Mesendoderm (in vitro differentiated cells): Measurements from ENCODE around the gene PIEZO1.

ENCODE experiments used
- DNase-seq: peaks from one replicate; pipeline ENCODE4 v3.0.0; 2013
- H2AK5ac ChIP-seq: 2 replicates; pipeline ENCODE4 v1.6.1; 2013; ENCODE audit warnings: low read length, inconsistent platforms
- H2BK120ac ChIP-seq: 2 replicates; pipeline ENCODE4 v1.6.1; 2013; ENCODE audit warnings: low read depth, mild to moderate bottlenecking, low read length, moderate library complexity, mixed read lengths
- H2BK15ac ChIP-seq: replicated peaks from 2 replicates; pipeline ENCODE4 v1.6.1; 2013; ENCODE audit warnings: low read depth, mild to moderate bottlenecking, moderate library complexity
- H2BK5ac ChIP-seq: 2 replicates; pipeline ENCODE4 v1.6.1; 2013; ENCODE audit warnings: low read length, inconsistent platforms
- H3K18ac ChIP-seq: 2 replicates; pipeline ENCODE4 v1.6.1; 2013; ENCODE audit warnings: mild to moderate bottlenecking, low read length, mixed read lengths
- H3K23ac ChIP-seq: one replicate; pipeline ENCODE4 v1.6.1; 2013; ENCODE audit warnings: low read length
- H3K27ac ChIP-seq: 2 replicates; pipeline ENCODE4 v1.5.1; 2013; ENCODE audit warnings: low read depth, mild to moderate bottlenecking, inconsistent platforms, low read length, moderate library complexity
- H3K27me3 ChIP-seq: 2 replicates; pipeline ENCODE4 v1.6.1; 2013; ENCODE audit warnings: low read length, control low read depth, mild to moderate bottlenecking, inconsistent platforms; ENCODE audit not compliant: insufficient read depth, poor library complexity
- H3K36me3 ChIP-seq: 2 replicates; pipeline ENCODE4 v1.6.1; 2013; ENCODE audit warnings: low read length, inconsistent platforms; ENCODE audit not compliant: control insufficient read depth, insufficient read depth
- H3K4ac ChIP-seq: one replicate; pipeline ENCODE4 v1.6.1; 2013; ENCODE audit warnings: low read depth, mild to moderate bottlenecking, low read length, moderate library complexity
- H3K4me1 ChIP-seq: 2 replicates; pipeline ENCODE4 v1.6.1; 2013; ENCODE audit warnings: low read depth, low read length, inconsistent platforms; ENCODE audit not compliant: control insufficient read depth
- H3K4me2 ChIP-seq: 2 replicates; pipeline ENCODE4 v1.6.1; 2013; ENCODE audit warnings: low read length
- H3K4me3 ChIP-seq: 2 replicates; pipeline ENCODE4 v1.5.1; 2013; ENCODE audit warnings: mild to moderate bottlenecking, low read length
- H3K56ac ChIP-seq: one replicate; pipeline ENCODE4 v1.6.1; 2013; ENCODE audit warnings: low read length
- H3K79me1 ChIP-seq: 2 replicates; pipeline ENCODE4 v1.6.1; 2013; ENCODE audit warnings: low read length, inconsistent platforms
- H3K79me2 ChIP-seq: 2 replicates; pipeline ENCODE4 v1.6.1; 2013; ENCODE audit warnings: mild to moderate bottlenecking, low read length; ENCODE audit not compliant: control insufficient read depth, insufficient read depth
- H3K9ac ChIP-seq: 2 replicates; pipeline ENCODE4 v1.6.1; 2013; ENCODE audit warnings: low read length, inconsistent platforms
- H4K5ac ChIP-seq: one replicate; pipeline ENCODE4 v1.6.1; 2013; ENCODE audit warnings: low read length
- H4K8ac ChIP-seq: one replicate; pipeline ENCODE4 v1.6.1; 2013; ENCODE audit warnings: low read depth, mild to moderate bottlenecking, control low read depth, low read length, moderate library complexity
- WGBS: extraction: QIAGEN DNeasy Blood & Tissue Kit; methylation state at CpG from one replicate; pipeline ENCODE4 v1.1.7; 2013; ENCODE audit warnings: low lambda C conversion rate, missing lambda C conversion rate; ENCODE audit not compliant: insufficient coverage; ENCODE audit errors: extremely low coverage; 5-methylcytosine and 5-hydroxymethylcytosine counted together

Gene PIEZO1

DNA sequence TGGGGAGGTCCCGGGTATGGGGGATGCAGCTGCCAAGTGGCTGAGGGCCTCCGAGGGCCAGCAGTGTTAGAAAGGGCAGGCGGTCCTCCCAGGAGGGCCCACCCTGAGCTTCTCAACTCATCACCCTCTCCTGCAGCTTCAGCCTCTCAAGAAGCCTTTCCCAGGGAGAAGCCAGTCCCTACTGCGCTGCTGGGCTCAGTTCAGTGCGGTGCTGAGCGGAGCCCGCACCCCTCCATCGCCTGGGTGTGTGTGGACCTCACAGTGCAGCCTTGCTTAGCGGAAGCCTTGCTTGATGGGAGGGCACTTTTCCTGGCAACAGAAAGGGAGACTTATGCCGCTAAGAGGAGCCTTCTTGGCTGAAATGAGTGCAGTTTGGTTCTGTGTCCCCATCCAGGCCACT is 30.2 kb upstream of the PIEZO1 start:
- H3K56ac ChIP-seq, result no peak overlapping the region
- H2AK5ac ChIP-seq, result no peak overlapping the region
- H3K4ac ChIP-seq, result no peak overlapping the region
- no peak overlapping the region for H2BK15ac ChIP-seq
- H4K8ac ChIP-seq, result no peak overlapping the region
- peaks cover 14% of the 10 kb centered on the region for H3K79me2 ChIP-seq
- no peak overlapping the region for H2BK5ac ChIP-seq
- no CpG with 5 or more reads among the region's 10 CpGs for WGBS
- no peak overlapping the region for H2BK120ac ChIP-seq
- no peaks in the 10 kb centered on the region for H3K36me3 ChIP-seq
- H3K18ac ChIP-seq, result no peak overlapping the region
- no peaks in the 10 kb centered on the region for H3K4me1 ChIP-seq
- H3K27me3 ChIP-seq, result no peaks in the 10 kb centered on the region
- H3K4me2 ChIP-seq, result no peak overlapping the region
- H3K9ac ChIP-seq, result no peak overlapping the region
- peaks cover 3% of the 10 kb centered on the region for H3K79me1 ChIP-seq
- no peak overlapping the region for H3K4me3 ChIP-seq
- no peak overlapping the region for H3K23ac ChIP-seq
- no peak overlapping the region for H3K27ac ChIP-seq
- no peak overlapping the region for H4K5ac ChIP-seq
- DNase-seq, result no peak

DNA sequence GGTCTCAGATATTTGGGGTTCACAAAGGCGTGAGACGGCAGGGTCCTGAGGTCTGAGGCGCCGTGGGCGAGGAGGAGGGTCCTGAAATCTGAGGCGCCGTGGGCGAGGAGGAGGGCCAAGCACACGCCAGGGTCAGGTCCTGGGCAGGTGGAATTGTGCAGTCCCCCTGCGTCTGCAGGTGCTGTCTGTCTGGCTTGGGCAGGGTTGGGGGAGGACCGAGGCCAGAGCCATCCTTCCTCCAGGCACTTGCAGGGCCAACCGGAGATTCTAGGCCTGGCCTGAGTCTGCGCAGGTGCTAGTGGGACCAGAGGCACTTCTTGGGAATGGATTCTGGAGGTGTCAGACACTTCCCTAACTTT is 29.1 kb upstream of the PIEZO1 start:
- Histone ChIP-seq H3K23ac (no peak overlapping the region), H3K79me1 (peaks cover 5% of the 10 kb centered on the region), H3K4me1 (no peaks in the 10 kb centered on the region), H3K18ac (no peak overlapping the region), H3K4me2 (no peak overlapping the region), H3K56ac (no peak overlapping the region), H3K36me3 (peaks cover 2% of the 10 kb centered on the region), H3K27me3 (no peaks in the 10 kb centered on the region), H2BK5ac (no peak overlapping the region), H3K4me3 (no peak overlapping the region), H2BK120ac (no peak overlapping the region), H3K4ac (no peak overlapping the region), H4K5ac (no peak overlapping the region), H2AK5ac (no peak overlapping the region), H2BK15ac (no peak overlapping the region), H3K9ac (no peak overlapping the region), H4K8ac (no peak overlapping the region), H3K79me2 (peaks cover 19% of the 10 kb centered on the region), H3K27ac (no peak overlapping the region)
- no peak for DNase-seq
- WGBS, result no CpG with 5 or more reads among the region's 13 CpGs

DNA sequence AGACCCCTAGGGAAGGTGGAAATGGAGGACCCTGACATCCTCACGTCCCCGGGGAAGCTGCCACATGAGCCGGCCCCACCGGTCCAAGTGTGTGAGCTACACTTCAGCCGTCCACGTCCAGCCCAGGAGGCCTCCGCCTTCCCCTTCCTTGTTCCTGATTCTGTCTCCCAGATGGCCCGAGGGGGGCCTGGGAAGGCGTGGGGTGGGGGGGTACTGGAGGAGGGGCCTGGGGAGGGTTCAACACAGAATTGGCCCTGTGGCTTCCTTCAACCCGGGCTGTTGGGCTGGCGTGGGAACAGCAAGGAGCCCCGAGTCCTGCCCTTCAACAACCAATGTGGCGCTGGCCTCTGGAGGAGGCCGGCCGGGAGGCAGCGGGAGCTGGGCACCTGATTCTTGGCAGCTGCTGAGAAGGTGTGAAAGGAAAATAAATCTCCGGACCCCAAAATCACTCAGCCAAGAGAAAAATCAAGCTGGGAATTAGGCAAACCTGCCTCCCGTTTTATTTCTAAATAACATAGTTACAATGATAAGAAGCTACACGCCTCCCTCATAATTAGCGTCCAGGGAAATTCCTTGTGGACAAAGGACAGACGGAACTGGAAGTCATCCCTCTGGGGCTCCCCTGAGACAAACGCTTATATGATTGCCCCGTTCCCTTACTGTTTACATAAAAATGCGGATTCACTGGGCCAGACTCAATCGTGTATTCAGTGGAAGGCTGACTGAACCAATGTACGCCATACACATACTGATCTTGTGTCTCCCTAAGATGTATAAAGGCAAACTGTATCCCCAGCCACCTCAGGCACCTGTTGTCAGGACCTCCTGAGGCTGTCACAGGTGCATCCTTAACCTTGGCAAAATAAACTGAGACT is 28.5 kb upstream of the PIEZO1 start:
- Histone ChIP-seq H3K4ac (peak overlapping the region; percentile 40), H2BK5ac (no peak overlapping the region), H3K4me3 (no peak overlapping the region), H3K23ac (no peak overlapping the region), H4K5ac (no peak overlapping the region), H2BK120ac (no peak overlapping the region), H3K79me1 (peaks cover 5% of the 10 kb centered on the region), H3K27me3 (no peaks in the 10 kb centered on the region), H3K18ac (no peak overlapping the region), H3K79me2 (peaks cover 19% of the 10 kb centered on the region), H2AK5ac (no peak overlapping the region), H3K4me1 (no peaks in the 10 kb centered on the region), H3K27ac (no peak overlapping the region), H3K36me3 (peaks cover 4% of the 10 kb centered on the region), H3K9ac (no peak overlapping the region), H3K56ac (peak overlapping the region; percentile 67), H3K4me2 (no peak overlapping the region), H4K8ac (no peak overlapping the region), H2BK15ac (no peak overlapping the region)
- no CpG with 5 or more reads among the region's 26 CpGs for WGBS
- no peak for DNase-seq

DNA sequence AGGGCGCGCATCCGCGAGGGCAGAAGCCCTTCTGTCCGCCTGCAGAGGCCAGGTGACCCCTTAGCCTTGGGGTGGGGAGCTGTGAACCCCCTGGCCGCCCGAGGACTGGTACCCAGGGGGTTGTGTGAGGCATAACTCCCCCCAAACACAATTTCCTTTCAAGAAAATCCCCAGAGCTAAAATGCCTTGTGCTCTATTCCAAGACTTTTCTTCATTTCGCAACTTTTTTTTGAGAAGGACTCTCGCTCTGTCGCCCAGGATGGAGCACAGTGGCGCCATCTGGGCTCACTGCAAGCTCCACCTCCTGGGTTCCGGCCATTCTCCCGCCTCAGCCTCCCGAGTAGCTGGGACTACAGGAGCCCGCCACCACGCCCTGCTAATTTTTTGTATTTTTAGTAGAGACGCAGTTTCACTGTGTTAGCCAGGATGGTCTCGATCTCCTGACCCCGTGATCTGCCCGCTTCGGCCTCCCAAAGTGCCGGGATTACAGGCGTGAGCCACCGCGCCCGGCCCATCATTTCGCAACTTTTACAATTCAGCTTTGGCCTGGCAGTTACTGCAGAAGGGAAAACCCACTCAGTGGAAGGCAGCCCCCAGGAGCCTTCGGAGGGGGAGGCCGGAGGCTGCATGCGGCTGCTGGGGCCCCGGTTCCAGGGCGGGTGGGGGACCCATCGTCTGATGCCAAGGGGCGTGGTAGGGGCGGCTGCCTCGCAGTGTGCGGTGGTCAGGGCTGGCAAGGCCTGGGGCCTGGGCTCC is 27.7 kb upstream of the PIEZO1 start:
- no peak overlapping the region for H4K5ac ChIP-seq
- no CpG with 5 or more reads among the region's 37 CpGs for WGBS
- H3K56ac ChIP-seq, result peak overlapping the region; percentile 99
- no peak overlapping the region for H3K23ac ChIP-seq
- peak overlapping the region; percentile 40 for H3K4ac ChIP-seq
- H3K9ac ChIP-seq, result peak overlapping the region; percentile 96
- H2BK120ac ChIP-seq, result no peak overlapping the region
- H2BK5ac ChIP-seq, result no peak overlapping the region
- peaks cover 5% of the 10 kb centered on the region for H3K79me1 ChIP-seq
- no peaks in the 10 kb centered on the region for H3K27me3 ChIP-seq
- H2AK5ac ChIP-seq, result no peak overlapping the region
- peak overlapping the region; percentile 59 for H3K4me2 ChIP-seq
- no peak overlapping the region for H2BK15ac ChIP-seq
- DNase-seq, result peak; percentile 83
- H3K18ac ChIP-seq, result peak overlapping the region; percentile 93
- H3K4me1 ChIP-seq, result no peaks in the 10 kb centered on the region
- H3K36me3 ChIP-seq, result peaks cover 6% of the 10 kb centered on the region
- H3K4me3 ChIP-seq, result no peak overlapping the region
- peaks cover 19% of the 10 kb centered on the region for H3K79me2 ChIP-seq
- no peak overlapping the region for H4K8ac ChIP-seq
- H3K27ac ChIP-seq, result peak overlapping the region; percentile 98

DNA sequence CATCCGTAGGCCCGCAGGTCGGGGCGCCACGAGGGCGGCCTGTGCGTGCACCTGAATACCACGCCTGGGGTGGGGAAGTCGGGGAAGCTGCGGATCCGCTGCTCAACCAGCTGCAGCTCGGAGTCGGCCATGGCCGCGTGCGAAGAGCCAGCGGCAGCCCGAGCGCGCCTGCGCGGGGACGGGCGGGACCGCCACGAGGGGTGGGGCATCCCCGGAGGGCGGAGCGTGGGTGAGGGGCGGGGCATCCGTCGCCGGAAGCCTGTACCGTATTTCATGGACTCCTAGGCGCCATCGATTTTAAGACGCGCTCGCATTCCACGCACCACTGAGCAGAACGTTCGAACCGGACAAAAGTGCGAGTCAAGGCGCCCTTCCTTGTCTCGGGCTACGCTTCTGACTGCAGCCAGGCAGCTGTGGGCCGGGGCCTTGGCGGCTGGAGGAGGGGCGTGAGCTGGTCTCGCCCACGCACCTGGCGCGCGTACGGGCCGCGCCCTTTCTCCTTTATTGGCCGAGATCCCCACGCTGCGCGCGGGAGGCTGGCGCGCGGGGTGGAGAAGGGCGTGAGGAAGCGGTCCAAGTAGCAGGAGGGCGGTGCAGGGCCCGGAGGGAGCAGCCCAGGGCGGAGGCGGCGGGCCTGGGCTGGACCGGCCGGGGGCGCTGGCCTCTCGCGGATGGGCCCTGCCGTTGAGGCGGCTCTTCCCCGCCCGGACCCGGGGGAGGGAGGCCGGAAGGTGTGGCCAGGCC is 26.9 kb upstream of the PIEZO1 start, which contains the start of gene APRT:
APRT (minus strand) TSS at position 160 of the 744 bp plus-strand sequence; CDS start at position 131, 29 bp downstream.
- WGBS, result no CpG with 5 or more reads among the region's 84 CpGs

More for the DNA sequence above, 26.9 kb upstream of the PIEZO1 start, which contains the start of gene APRT:
- Histone ChIP-seq H3K9ac (peak within 1 kb of the TSS; percentile 97), H2BK15ac (no peak within 1 kb of the TSS), H3K4ac (peak within 1 kb of the TSS; percentile 76), H3K4me1 (no peaks in the 10 kb centered on the region), H3K36me3 (peaks cover 12% of the 10 kb centered on the region), H3K79me2 (peaks cover 19% of the 10 kb centered on the region), H3K56ac (peak within 1 kb of the TSS; percentile 99), H2BK5ac (peak within 1 kb of the TSS; percentile 95), H4K5ac (no peak within 1 kb of the TSS), H3K27ac (peak within 1 kb of the TSS; percentile 98), H3K27me3 (no peaks in the 10 kb centered on the region), H2BK120ac (peak within 1 kb of the TSS; percentile 39), H3K79me1 (peaks cover 5% of the 10 kb centered on the region), H3K18ac (peak within 1 kb of the TSS; percentile 93), H4K8ac (peak within 1 kb of the TSS; percentile 57), H3K4me3 (peak within 1 kb of the TSS; percentile 90), H3K4me2 (peak within 1 kb of the TSS; percentile 98), H2AK5ac (peak within 1 kb of the TSS; percentile 74), H3K23ac (peak within 1 kb of the TSS; percentile 97)
- peak; percentile 94 for DNase-seq
